K562 (cell line): Measurements from ENCODE around the gene VPS4A. TPM values are rescaled to one million over a fixed set of nuclear protein-coding genes. Genes with fewer than 3 reads are reported as not detected.

Experiments used
- ATAC-seq: fragments of 200-7000 bp; cut with Tn5 transposase; 3 replicates; pipeline ENCODE4 v1.9.1; 2020; ENCODE audit warnings: moderate library complexity
- BruUV-seq: library from RNA; stranded (reverse); fragments of 400-500 nt; replicated peaks from 2 replicates; lab custom pipeline; 2021; lab: Mats Ljungman, UMichigan
- CTCF ChIA-PET: fragments of 300-600 bp; formaldehyde crosslinking; extraction: SDS; loops from one replicate; lab custom pipeline; 2021; ENCODE audit warnings: low intra/inter-chr PET ratio; lab: Yijun Ruan, JAX
- POLR2A ChIA-PET: fragments of 300-600, 350-650 bp; sonication (Branson Sonifier 250); formaldehyde crosslinking; extraction: SDS; loops from one replicate; lab custom pipeline; 2021; ENCODE audit warnings: antibody characterized with exemption, inconsistent platforms; lab: Yijun Ruan, JAX
- DNase-seq, 4 experiments: peaks; one replicate each; pipeline versions ENCODE4 v3.0.0 to v3.0.0-alpha.2; 2011 to 2018; ENCODE audit warnings: low spot score in 3 of 4, mixed read lengths in 3 of 4; ENCODE audit errors: extremely low read depth in 1 of 4
- FAIRE-seq: peaks from 2 replicates; lab custom pipeline; 2011; peaks lifted over from hg19 to GRCh38; lab: Jason Lieb, UNC
- H2AFZ ChIP-seq: 2 replicates; pipeline ENCODE4 v1.6.0; 2011; ENCODE audit warnings: low read depth, low read length, control low read depth, inconsistent platforms
- H3K27ac ChIP-seq: fragments of 200-600 bp; 3 replicates; pipeline ENCODE4 v1.8.0; 2011; ENCODE audit warnings: low read depth, mild to moderate bottlenecking, control low read depth, inconsistent platforms, low read length, moderate library complexity, mixed read lengths; ENCODE audit errors: extremely low read depth
- H3K27me3 ChIP-seq, 2 experiments: fragments of 300-600 bp in 1 of 2; 2 replicates in 1 of 2; 3 replicates in 1 of 2; pipeline versions ENCODE4 v1.6.0 to v1.8.0; 2011; ENCODE audit warnings: inconsistent platforms in 2 of 2, low read length in 2 of 2, mild to moderate bottlenecking in 1 of 2, mixed read lengths in 1 of 2, moderate library complexity in 1 of 2; ENCODE audit not compliant: control insufficient read depth in 2 of 2, insufficient read depth in 2 of 2
- H3K36me3 ChIP-seq: fragments of 300-600 bp; 3 replicates; pipeline ENCODE4 v1.8.0; 2011; ENCODE audit warnings: mild to moderate bottlenecking, low read length, inconsistent platforms; ENCODE audit not compliant: control insufficient read depth, insufficient read depth
- H3K4me1 ChIP-seq, 2 experiments: fragments of 200-600 bp in 1 of 2; replicated peaks in 1 of 2; 2 replicates in 1 of 2; 3 replicates in 1 of 2; pipeline versions ENCODE4 v1.5.1 to v1.8.0; 2011; ENCODE audit warnings: inconsistent platforms in 2 of 2, low read length in 2 of 2, mild to moderate bottlenecking in 1 of 2, mixed read lengths in 1 of 2, moderate library complexity in 1 of 2; ENCODE audit not compliant: control insufficient read depth in 2 of 2, insufficient read depth in 2 of 2
- H3K4me2 ChIP-seq: 2 replicates; pipeline ENCODE4 v1.6.1; 2011; ENCODE audit warnings: low read length, control low read depth, inconsistent platforms, mixed read lengths; ENCODE audit not compliant: insufficient read depth
- H3K4me3 ChIP-seq: fragments of 200-600 bp; sonication (generic), shearing (Covaris generic); 2 replicates; pipeline ENCODE4 v1.5.1; 2016; ENCODE audit warnings: control low read depth, inconsistent platforms
- H3K79me2 ChIP-seq: fragments of 200-600 bp; 3 replicates; pipeline ENCODE4 v1.8.0; 2011; ENCODE audit warnings: low read length, inconsistent platforms; ENCODE audit not compliant: control insufficient read depth, insufficient read depth
- H3K9ac ChIP-seq, 2 experiments: 2 replicates each; pipeline versions ENCODE4 v1.6.0 to v1.6.1; 2011; ENCODE audit warnings: low read depth in 2 of 2, low read length in 2 of 2, control low read depth in 1 of 2, inconsistent platforms in 1 of 2, mild to moderate bottlenecking in 1 of 2, mixed read lengths in 1 of 2; ENCODE audit not compliant: insufficient read depth in 1 of 2
- H3K9me1 ChIP-seq: one replicate; pipeline ENCODE4 v1.6.0; 2011; ENCODE audit warnings: inconsistent platforms, mild to moderate bottlenecking, low read length, moderate library complexity; ENCODE audit not compliant: control insufficient read depth, insufficient read depth
- H3K9me3 ChIP-seq: replicated peaks from 2 replicates; pipeline ENCODE4 v1.5.1; 2011; ENCODE audit warnings: low read depth, low read length, inconsistent platforms; ENCODE audit not compliant: control insufficient read depth, insufficient read depth
- H4K20me1 ChIP-seq: replicated peaks from 2 replicates; pipeline ENCODE4 v1.6.1; 2011; ENCODE audit warnings: low read length, inconsistent platforms, mixed read lengths; ENCODE audit not compliant: control insufficient read depth, insufficient read depth
- ARHGAP35 ChIP-seq: fragments of 450-650 bp; IDR thresholded peaks from 2 replicates; pipeline ENCODE4 v1.6.1; 2018; ENCODE audit not compliant: partially characterized antibody
- CSDE1 ChIP-seq, 2 experiments: fragments of 450-650 bp; IDR thresholded peaks; 2 replicates each; pipeline ENCODE4 v1.6.1; 2016; ENCODE audit warnings: mild to moderate bottlenecking in 1 of 2
- PCBP1 ChIP-seq: fragments of 200-400 bp; formaldehyde crosslinking; IDR thresholded peaks from 2 replicates; pipeline ENCODE4 v1.6.1; 2018; ENCODE audit warnings: mild to moderate bottlenecking, low read depth, low read length; ENCODE audit not compliant: poor library complexity, severe bottlenecking
- PHF21A ChIP-seq: fragments of 450-650 bp; IDR thresholded peaks from 2 replicates; pipeline ENCODE4 v1.6.1; 2017; ENCODE audit warnings: low read depth, borderline replicate concordance
- TAF9B ChIP-seq: fragments of 450-650 bp; IDR thresholded peaks from 2 replicates; pipeline ENCODE4 v1.6.1; 2018; ENCODE audit warnings: mild to moderate bottlenecking; ENCODE audit not compliant: partially characterized antibody
- ZNF431 ChIP-seq: sonication (generic); formaldehyde crosslinking; IDR thresholded peaks from 2 replicates; pipeline ENCODE4 v1.8.0; 2022; ENCODE audit warnings: mild to moderate bottlenecking, missing genetic modification reagents
- whole genome bisulfite sequencing: fragments of 100-300 bp; shearing (Covaris generic); methylation state at CpG from one replicate; pipeline ENCODE4 v1.1.6; 2016; ENCODE audit warnings: low coverage, mixed read lengths; ENCODE audit not compliant: insufficient coverage; ENCODE audit errors: missing lambda C conversion rate; 5-methylcytosine and 5-hydroxymethylcytosine counted together
- in situ Hi-C: fragments of 300-500 bp; cut with MboI; formaldehyde crosslinking; loops from 4 replicates; pipeline ENCODE4 v1.15.0; 2018; ENCODE audit warnings: inconsistent platforms, mixed read lengths
- intact Hi-C: fragments of 100-400 bp; cut with micrococcal nuclease; formaldehyde crosslinking; loops from 2 replicates; pipeline ENCODE4 v1.14.2; 2022
- polyA plus RNA-seq, 8 experiments: library from polyadenylated mRNA; depleted of rRNA in 4 of 8; stranded (reverse) in 5 of 8; unstranded in 3 of 8; fragments of >200 nt; fragmentation: Nextera tagmentation in 2 of 8; fragmentation: Illumina TruSeq in 1 of 8; extraction: Ambion mirVana in 2 of 8; extraction: Trizol in 1 of 8; gene quantifications; 2 replicates each; pipeline versions ENCODE4 v1.2.1 to v1.2.3, GENCODE V29; 2011 to 2014; ENCODE audit warnings: inconsistent platforms in 1 of 8, missing spikeins in 1 of 8
- total RNA-seq, 7 experiments: library from RNA; depleted of rRNA in 6 of 7; stranded (reverse); fragments of >200 nt in 6 of 7; fragmentation: Illumina TruSeq in 2 of 7; extraction: Trizol in 2 of 7; gene quantifications; 2 replicates each; pipeline versions ENCODE4 v1.2.1 to v1.2.3, GENCODE V29; 2011 to 2021; ENCODE audit warnings: low replicate concordance in 1 of 7
- TF ChIP-seq, protein P1 (sequence below): fragments of 450-650 bp; IDR thresholded peaks from 2 replicates; pipeline ENCODE4 v1.6.1; 2018; ENCODE audit not compliant: partially characterized antibody
- TF ChIP-seq, protein P2 (sequence below): fragments of 200-400 bp; formaldehyde crosslinking; IDR thresholded peaks from 2 replicates; pipeline ENCODE4 v1.6.1; 2017; ENCODE audit warnings: mild to moderate bottlenecking, low read depth, low read length, moderate library complexity
- TF ChIP-seq, protein P3 (sequence below): fragments of 250-450 bp; sonication (Bioruptor Pico); IDR thresholded peaks from 2 replicates; pipeline ENCODE4 v1.8.0; 2022; ENCODE audit warnings: moderate library complexity, mild to moderate bottlenecking, inconsistent platforms
- TF ChIP-seq, protein P4 (sequence below): IDR thresholded peaks from 3 replicates; pipeline ENCODE4 v1.6.1; 2011; ENCODE audit warnings: borderline replicate concordance, mild to moderate bottlenecking, moderate library complexity; ENCODE audit not compliant: insufficient read length; ENCODE audit errors: extremely low read depth

VPS4A gene
- total and polyA plus RNA-seq, 9 of the 15 experiments (the other 6 are each of a cell fraction or from before 2014, with no cell fraction given) = 7.6 to 45.4 (median 29.9) TPM

DNA sequence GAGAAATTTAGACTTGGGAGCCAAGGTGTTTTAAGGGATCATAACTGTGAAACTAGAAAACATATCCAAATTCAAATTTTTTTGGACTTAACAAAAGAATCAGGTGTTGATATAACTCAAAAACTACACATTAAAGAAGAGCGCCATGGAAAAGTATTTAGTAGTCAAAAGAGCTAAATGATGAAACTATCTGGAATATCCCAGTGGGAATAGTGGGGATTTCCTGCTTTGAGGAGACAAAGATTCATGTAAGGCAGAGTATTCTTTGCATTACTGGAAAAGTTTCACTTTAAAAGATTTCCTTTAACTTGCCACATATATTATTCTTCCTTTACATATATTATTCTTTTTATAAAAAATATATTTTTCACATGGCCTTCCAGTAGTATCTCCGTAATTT is 40.3 kb upstream of the VPS4A start:
- Histone ChIP-seq H3K9ac (no peak overlapping the region), H2AFZ (no peak overlapping the region), H3K4me3 (no peak overlapping the region), H3K4me2 (no peak overlapping the region), H3K4me1 (peaks cover 7 to 11% of the 10 kb centered on the region in 2 experiments; a peak in 4 of 5 replicates), H3K79me2 (no peaks in the 10 kb centered on the region), H3K9me3 (no peaks in the 10 kb centered on the region; the same call in 1 of the 2 replicates), H4K20me1 (no peaks in the 10 kb centered on the region), H3K9me1 (no peaks in the 10 kb centered on the region), H3K36me3 (peaks cover 6% of the 10 kb centered on the region; the same call in 2 of the 3 replicates), H3K27ac (no peak overlapping the region), H3K27me3 (no peaks in the 10 kb centered on the region)
- DNase-seq (no peak), ATAC-seq (no peak), FAIRE-seq (no peak)
- CTCF ChIA-PET = no interaction called here
- in situ Hi-C loops (no loop called here), intact Hi-C loops (no loop called here)
- 92% methylated on average over 2 of the region's 2 CpGs for WGBS
- no TSS peak for BruUV-seq
- POLR2A ChIA-PET = interaction anchor here (0.7 kb wide), 1 partner anchor 560 kb away, joined by 3 read pairs; no protein-coding TSS in a partner anchor
- TF ChIP-seq PHF21A = no peak
- TF ChIP-seq, protein P1, sequence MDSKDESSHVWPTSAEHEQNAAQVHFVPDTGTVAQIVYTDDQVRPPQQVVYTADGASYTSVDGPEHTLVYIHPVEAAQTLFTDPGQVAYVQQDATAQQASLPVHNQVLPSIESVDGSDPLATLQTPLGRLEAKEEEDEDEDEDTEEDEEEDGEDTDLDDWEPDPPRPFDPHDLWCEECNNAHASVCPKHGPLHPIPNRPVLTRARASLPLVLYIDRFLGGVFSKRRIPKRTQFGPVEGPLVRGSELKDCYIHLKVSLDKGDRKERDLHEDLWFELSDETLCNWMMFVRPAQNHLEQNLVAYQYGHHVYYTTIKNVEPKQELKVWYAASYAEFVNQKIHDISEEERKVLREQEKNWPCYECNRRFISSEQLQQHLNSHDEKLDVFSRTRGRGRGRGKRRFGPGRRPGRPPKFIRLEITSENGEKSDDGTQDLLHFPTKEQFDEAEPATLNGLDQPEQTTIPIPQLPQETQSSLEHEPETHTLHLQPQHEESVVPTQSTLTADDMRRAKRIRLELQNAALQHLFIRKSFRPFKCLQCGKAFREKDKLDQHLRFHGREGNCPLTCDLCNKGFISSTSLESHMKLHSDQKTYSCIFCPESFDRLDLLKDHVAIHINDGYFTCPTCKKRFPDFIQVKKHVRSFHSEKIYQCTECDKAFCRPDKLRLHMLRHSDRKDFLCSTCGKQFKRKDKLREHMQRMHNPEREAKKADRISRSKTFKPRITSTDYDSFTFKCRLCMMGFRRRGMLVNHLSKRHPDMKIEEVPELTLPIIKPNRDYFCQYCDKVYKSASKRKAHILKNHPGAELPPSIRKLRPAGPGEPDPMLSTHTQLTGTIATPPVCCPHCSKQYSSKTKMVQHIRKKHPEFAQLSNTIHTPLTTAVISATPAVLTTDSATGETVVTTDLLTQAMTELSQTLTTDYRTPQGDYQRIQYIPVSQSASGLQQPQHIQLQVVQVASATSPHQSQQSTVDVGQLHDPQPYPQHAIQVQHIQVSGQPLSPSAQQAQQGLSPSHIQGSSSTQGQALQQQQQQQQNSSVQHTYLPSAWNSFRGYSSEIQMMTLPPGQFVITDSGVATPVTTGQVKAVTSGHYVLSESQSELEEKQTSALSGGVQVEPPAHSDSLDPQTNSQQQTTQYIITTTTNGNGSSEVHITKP = no peak
- no peak for TF ChIP-seq ARHGAP35
- TF ChIP-seq, protein P2, sequence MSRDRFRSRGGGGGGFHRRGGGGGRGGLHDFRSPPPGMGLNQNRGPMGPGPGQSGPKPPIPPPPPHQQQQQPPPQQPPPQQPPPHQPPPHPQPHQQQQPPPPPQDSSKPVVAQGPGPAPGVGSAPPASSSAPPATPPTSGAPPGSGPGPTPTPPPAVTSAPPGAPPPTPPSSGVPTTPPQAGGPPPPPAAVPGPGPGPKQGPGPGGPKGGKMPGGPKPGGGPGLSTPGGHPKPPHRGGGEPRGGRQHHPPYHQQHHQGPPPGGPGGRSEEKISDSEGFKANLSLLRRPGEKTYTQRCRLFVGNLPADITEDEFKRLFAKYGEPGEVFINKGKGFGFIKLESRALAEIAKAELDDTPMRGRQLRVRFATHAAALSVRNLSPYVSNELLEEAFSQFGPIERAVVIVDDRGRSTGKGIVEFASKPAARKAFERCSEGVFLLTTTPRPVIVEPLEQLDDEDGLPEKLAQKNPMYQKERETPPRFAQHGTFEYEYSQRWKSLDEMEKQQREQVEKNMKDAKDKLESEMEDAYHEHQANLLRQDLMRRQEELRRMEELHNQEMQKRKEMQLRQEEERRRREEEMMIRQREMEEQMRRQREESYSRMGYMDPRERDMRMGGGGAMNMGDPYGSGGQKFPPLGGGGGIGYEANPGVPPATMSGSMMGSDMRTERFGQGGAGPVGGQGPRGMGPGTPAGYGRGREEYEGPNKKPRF = no peak
- TF ChIP-seq CSDE1 (IDR thresholded peaks at IDR 0.05) = no peak
- no peak for TF ChIP-seq PCBP1
- TF ChIP-seq, protein P3, sequence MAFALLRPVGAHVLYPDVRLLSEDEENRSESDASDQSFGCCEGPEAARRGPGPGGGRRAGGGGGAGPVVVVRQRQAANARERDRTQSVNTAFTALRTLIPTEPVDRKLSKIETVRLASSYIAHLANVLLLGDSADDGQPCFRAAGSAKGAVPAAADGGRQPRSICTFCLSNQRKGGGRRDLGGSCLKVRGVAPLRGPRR (CRISPR knock-in tag) = no peak
- TF ChIP-seq TAF9B = no peak
- no peak for TF ChIP-seq ZNF431 (CRISPR knock-in tag)
- TF ChIP-seq, protein P4, sequence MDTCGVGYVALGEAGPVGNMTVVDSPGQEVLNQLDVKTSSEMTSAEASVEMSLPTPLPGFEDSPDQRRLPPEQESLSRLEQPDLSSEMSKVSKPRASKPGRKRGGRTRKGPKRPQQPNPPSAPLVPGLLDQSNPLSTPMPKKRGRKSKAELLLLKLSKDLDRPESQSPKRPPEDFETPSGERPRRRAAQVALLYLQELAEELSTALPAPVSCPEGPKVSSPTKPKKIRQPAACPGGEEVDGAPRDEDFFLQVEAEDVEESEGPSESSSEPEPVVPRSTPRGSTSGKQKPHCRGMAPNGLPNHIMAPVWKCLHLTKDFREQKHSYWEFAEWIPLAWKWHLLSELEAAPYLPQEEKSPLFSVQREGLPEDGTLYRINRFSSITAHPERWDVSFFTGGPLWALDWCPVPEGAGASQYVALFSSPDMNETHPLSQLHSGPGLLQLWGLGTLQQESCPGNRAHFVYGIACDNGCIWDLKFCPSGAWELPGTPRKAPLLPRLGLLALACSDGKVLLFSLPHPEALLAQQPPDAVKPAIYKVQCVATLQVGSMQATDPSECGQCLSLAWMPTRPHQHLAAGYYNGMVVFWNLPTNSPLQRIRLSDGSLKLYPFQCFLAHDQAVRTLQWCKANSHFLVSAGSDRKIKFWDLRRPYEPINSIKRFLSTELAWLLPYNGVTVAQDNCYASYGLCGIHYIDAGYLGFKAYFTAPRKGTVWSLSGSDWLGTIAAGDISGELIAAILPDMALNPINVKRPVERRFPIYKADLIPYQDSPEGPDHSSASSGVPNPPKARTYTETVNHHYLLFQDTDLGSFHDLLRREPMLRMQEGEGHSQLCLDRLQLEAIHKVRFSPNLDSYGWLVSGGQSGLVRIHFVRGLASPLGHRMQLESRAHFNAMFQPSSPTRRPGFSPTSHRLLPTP = no peak
